HepG2 (cell line): ENCODE results near the gene CDH23. TPM values are rescaled to one million over a fixed set of nuclear protein-coding genes. Genes with fewer than 3 reads are reported as not detected.
A peak's percentile ranks its signal among the peaks of the same experiment; 100 is the strongest.

Experiments used
- ELF3 ChIP-seq: IDR thresholded peaks from 2 replicates; pipeline ENCODE4 v1.6.1; 2016; ENCODE audit warnings: missing genetic modification reagents, missing compliant biosample characterization
- ELF4 ChIP-seq: sonication (generic); formaldehyde crosslinking; IDR thresholded peaks from 2 replicates; pipeline ENCODE4 v1.5.0; 2020; ENCODE audit warnings: missing genetic modification reagents, mild to moderate bottlenecking, moderate library complexity, borderline replicate concordance
- GATAD2A ChIP-seq: IDR thresholded peaks from 2 replicates; pipeline ENCODE4 v1.6.1; 2016
- HNRNPH1 ChIP-seq: fragments of 200-400 bp; formaldehyde crosslinking; optimal IDR thresholded peaks from 2 replicates; pipeline ENCODE3; 2017; ENCODE audit warnings: mild to moderate bottlenecking, low read depth, low read length
- IRX3 ChIP-seq: sonication (generic); formaldehyde crosslinking; IDR thresholded peaks from 2 replicates; pipeline ENCODE4 v1.8.1; 2023; ENCODE audit warnings: mild to moderate bottlenecking, low read depth, missing genetic modification reagents, borderline replicate concordance
- KAT7 ChIP-seq: IDR thresholded peaks from 2 replicates; pipeline ENCODE4 v1.6.1; 2018; ENCODE audit warnings: borderline replicate concordance, missing compliant biosample characterization
- KLF9 ChIP-seq: IDR thresholded peaks from 2 replicates; pipeline ENCODE4 v1.6.1; 2016; ENCODE audit warnings: low read depth
- MZF1 ChIP-seq: sonication (generic); formaldehyde crosslinking; IDR thresholded peaks from 2 replicates; pipeline ENCODE4 v1.8.1; 2023; ENCODE audit warnings: mild to moderate bottlenecking, missing genetic modification reagents, borderline replicate concordance
- NPAS2 ChIP-seq: sonication (generic); formaldehyde crosslinking; IDR thresholded peaks from 2 replicates; pipeline ENCODE4 v1.8.0; 2022; ENCODE audit warnings: mild to moderate bottlenecking, missing genetic modification reagents, borderline replicate concordance
- POLR2AphosphoS2 ChIP-seq: IDR thresholded peaks from 2 replicates; pipeline ENCODE4 v1.6.1; 2011; ENCODE audit warnings: low read depth, low read length, improper control_type of control experiment
- SMARCC2 ChIP-seq: fragments of 450-650 bp; IDR thresholded peaks from 2 replicates; pipeline ENCODE4 v1.6.1; 2017; ENCODE audit warnings: antibody characterized with exemption, mild to moderate bottlenecking
- ZBTB7A ChIP-seq: sonication (generic); formaldehyde crosslinking; IDR thresholded peaks from 2 replicates; pipeline ENCODE4 v1.8.0; 2022; ENCODE audit warnings: mild to moderate bottlenecking, missing genetic modification reagents
- ZEB1 ChIP-seq: IDR thresholded peaks from 2 replicates; pipeline ENCODE4 v1.6.1; 2012; ENCODE audit warnings: mild to moderate bottlenecking, low read depth, inconsistent platforms; ENCODE audit not compliant: insufficient replicate concordance
- ZFP36L2 ChIP-seq: sonication (generic); formaldehyde crosslinking; IDR thresholded peaks from 2 replicates; pipeline ENCODE4 v1.4.0; 2020; ENCODE audit warnings: missing genetic modification reagents
- ZNF619 ChIP-seq: sonication (generic); formaldehyde crosslinking; IDR thresholded peaks from 2 replicates; pipeline ENCODE4 v1.4.0; 2020; ENCODE audit warnings: mild to moderate bottlenecking, missing genetic modification reagents
- ZNF839 ChIP-seq: sonication (generic); formaldehyde crosslinking; IDR thresholded peaks from 2 replicates; pipeline ENCODE4 v1.4.0; 2020; ENCODE audit warnings: missing genetic modification reagents, mild to moderate bottlenecking, borderline replicate concordance
- polyA plus RNA-seq, 8 experiments: library from polyadenylated mRNA; depleted of rRNA in 3 of 8; stranded (reverse) in 7 of 8; unstranded in 1 of 8; fragments of >200 nt; fragmentation: Illumina TruSeq in 4 of 8; extraction: Trizol in 4 of 8; gene quantifications; 2 replicates each; pipeline versions ENCODE4 v1.2.1 to v1.2.3, GENCODE V29; 2011 to 2016; ENCODE audit warnings: low read depth in 4 of 8, missing spikeins in 1 of 8, mixed read lengths in 1 of 8; ENCODE audit not compliant: insufficient read depth in 1 of 8
- total RNA-seq, 5 experiments: library from RNA; depleted of rRNA; stranded (reverse); fragments of >200 nt; fragmentation: Illumina TruSeq; extraction: Trizol; gene quantifications; 2 replicates each; pipeline ENCODE4 v1.2.3, GENCODE V29; 2016; ENCODE audit warnings: low read depth in 1 of 5
- TF ChIP-seq, protein P1 (sequence below): sonication (generic); formaldehyde crosslinking; IDR thresholded peaks from 2 replicates; pipeline ENCODE4 v1.5.0; 2020; ENCODE audit warnings: missing genetic modification reagents
- TF ChIP-seq, protein P2 (sequence below): IDR thresholded peaks from 2 replicates; pipeline ENCODE4 v1.4.0; 2020; ENCODE audit warnings: mild to moderate bottlenecking, missing genetic modification reagents
- TF ChIP-seq, protein P3 (sequence below): sonication (generic); formaldehyde crosslinking; IDR thresholded peaks from 2 replicates; pipeline ENCODE4 v1.4.0; 2020; ENCODE audit warnings: missing genetic modification reagents
- TF ChIP-seq, protein P4 (sequence below): sonication (generic); formaldehyde crosslinking; IDR thresholded peaks from 2 replicates; pipeline ENCODE4 v1.5.0; 2020; ENCODE audit warnings: mild to moderate bottlenecking, missing genetic modification reagents, borderline replicate concordance

The CDH23 gene
- total and polyA plus RNA-seq, 2 of the 13 experiments (the other 11 are each of a cell fraction or from before 2014, with no cell fraction given): 0.13 TPM; not detected in 1

DNA sequence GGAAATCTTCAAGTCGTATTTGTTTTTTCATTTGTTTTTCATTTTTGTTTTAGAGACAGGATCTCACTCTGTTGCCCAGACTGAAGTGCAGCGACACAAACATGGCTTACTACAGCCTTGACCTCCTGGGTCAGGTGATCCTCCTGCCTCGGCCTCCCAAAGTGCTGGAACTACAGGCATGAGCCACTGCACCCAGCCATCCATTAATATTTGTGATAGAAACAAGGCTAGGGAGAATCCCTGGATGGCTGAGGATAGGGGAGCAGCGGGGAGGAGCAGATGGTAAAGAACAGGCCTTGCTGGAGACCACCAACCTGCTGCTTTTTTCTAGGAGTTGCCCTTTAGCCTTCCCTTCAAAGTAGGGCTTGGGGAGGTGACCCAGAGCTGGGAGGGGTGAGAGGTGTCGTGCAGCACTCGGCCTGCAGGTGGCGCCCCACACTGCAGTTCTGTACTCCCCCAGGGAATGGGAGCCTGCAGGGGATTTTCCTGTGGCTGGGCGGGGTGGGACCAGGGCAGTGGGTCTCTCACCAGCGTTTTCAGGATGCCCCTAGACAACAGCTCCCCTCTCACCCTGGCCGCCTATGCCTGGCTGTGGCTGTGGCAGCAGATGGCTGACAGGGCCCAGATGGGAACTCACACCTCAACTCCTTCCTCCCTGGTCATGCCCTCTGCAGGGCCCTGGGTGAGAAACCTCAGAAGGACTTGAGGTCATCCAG lies 12.6 kb upstream of the CDH23 start (continued):
- no peak for TF ChIP-seq HNRNPH1
- TF ChIP-seq, protein P1, sequence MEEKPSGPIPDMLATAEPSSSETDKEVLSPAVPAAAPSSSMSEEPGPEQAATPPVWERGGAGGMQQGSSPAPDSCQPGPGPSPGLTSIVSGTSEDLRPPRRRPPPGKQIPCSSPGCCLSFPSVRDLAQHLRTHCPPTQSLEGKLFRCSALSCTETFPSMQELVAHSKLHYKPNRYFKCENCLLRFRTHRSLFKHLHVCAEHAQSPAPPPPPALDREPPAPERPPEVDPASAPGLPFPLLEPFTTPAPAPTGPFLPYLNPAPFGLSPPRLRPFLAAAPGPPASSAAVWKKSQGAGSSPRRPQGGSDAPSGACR (CRISPR knock-in tag): no peak
- TF ChIP-seq SMARCC2: no peak
- no peak for TF ChIP-seq ZNF619
- no peak for TF ChIP-seq ELF4 (CRISPR knock-in tag)
- no peak for TF ChIP-seq GATAD2A
- TF ChIP-seq KAT7 (CRISPR knock-in tag): no peak
- TF ChIP-seq ZNF839 (CRISPR knock-in tag): no peak
- TF ChIP-seq, protein P2, sequence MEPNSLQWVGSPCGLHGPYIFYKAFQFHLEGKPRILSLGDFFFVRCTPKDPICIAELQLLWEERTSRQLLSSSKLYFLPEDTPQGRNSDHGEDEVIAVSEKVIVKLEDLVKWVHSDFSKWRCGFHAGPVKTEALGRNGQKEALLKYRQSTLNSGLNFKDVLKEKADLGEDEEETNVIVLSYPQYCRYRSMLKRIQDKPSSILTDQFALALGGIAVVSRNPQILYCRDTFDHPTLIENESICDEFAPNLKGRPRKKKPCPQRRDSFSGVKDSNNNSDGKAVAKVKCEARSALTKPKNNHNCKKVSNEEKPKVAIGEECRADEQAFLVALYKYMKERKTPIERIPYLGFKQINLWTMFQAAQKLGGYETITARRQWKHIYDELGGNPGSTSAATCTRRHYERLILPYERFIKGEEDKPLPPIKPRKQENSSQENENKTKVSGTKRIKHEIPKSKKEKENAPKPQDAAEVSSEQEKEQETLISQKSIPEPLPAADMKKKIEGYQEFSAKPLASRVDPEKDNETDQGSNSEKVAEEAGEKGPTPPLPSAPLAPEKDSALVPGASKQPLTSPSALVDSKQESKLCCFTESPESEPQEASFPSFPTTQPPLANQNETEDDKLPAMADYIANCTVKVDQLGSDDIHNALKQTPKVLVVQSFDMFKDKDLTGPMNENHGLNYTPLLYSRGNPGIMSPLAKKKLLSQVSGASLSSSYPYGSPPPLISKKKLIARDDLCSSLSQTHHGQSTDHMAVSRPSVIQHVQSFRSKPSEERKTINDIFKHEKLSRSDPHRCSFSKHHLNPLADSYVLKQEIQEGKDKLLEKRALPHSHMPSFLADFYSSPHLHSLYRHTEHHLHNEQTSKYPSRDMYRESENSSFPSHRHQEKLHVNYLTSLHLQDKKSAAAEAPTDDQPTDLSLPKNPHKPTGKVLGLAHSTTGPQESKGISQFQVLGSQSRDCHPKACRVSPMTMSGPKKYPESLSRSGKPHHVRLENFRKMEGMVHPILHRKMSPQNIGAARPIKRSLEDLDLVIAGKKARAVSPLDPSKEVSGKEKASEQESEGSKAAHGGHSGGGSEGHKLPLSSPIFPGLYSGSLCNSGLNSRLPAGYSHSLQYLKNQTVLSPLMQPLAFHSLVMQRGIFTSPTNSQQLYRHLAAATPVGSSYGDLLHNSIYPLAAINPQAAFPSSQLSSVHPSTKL (CRISPR knock-in tag): no peak
- no peak for TF ChIP-seq NPAS2 (CRISPR knock-in tag)
- no peak for TF ChIP-seq ZEB1
- TF ChIP-seq ZBTB7A (CRISPR knock-in tag): 0 out of 2 replicates have a peak, but pooled peaks have one; percentile 21
- TF ChIP-seq ELF3: no peak
- TF ChIP-seq, protein P3, sequence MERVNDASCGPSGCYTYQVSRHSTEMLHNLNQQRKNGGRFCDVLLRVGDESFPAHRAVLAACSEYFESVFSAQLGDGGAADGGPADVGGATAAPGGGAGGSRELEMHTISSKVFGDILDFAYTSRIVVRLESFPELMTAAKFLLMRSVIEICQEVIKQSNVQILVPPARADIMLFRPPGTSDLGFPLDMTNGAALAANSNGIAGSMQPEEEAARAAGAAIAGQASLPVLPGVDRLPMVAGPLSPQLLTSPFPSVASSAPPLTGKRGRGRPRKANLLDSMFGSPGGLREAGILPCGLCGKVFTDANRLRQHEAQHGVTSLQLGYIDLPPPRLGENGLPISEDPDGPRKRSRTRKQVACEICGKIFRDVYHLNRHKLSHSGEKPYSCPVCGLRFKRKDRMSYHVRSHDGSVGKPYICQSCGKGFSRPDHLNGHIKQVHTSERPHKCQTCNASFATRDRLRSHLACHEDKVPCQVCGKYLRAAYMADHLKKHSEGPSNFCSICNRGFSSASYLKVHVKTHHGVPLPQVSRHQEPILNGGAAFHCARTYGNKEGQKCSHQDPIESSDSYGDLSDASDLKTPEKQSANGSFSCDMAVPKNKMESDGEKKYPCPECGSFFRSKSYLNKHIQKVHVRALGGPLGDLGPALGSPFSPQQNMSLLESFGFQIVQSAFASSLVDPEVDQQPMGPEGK (CRISPR knock-in tag): peak; percentile 60; the same call in 1 of the 2 replicates
- no peak for TF ChIP-seq POLR2AphosphoS2
- no peak for TF ChIP-seq ZFP36L2 (CRISPR knock-in tag)
- no peak for TF ChIP-seq MZF1 (CRISPR knock-in tag)
- no peak for TF ChIP-seq IRX3 (CRISPR knock-in tag)
- no peak for TF ChIP-seq KLF9 (CRISPR knock-in tag)
- TF ChIP-seq, protein P4, sequence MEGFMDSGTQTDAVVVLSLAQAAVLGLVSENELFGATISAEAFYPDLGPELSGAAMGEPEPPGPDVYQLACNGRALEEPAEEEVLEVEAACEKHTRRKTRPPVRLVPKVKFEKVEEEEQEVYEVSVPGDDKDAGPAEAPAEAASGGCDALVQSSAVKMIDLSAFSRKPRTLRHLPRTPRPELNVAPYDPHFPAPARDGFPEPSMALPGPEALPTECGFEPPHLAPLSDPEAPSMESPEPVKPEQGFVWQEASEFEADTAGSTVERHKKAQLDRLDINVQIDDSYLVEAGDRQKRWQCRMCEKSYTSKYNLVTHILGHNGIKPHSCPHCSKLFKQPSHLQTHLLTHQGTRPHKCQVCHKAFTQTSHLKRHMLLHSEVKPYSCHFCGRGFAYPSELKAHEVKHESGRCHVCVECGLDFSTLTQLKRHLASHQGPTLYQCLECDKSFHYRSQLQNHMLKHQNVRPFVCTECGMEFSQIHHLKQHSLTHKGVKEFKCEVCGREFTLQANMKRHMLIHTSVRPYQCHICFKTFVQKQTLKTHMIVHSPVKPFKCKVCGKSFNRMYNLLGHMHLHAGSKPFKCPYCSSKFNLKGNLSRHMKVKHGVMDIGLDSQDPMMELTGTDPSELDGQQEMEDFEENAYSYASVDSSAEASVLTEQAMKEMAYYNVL: no peak
